ENCODE results near the gene PIP4K2A. TPM values are rescaled to one million over a fixed set of nuclear protein-coding genes. Genes with fewer than 3 reads are reported as not detected.
"Not testable (repeated sequence)": the region's sequence is repeated elsewhere in the genome, so short reads cannot be mapped to it uniquely, and the experiment has no call there.

Gene PIP4K2A
- total and polyA plus RNA-seq, 2 experiments from 2014 or later = 16.5 to 31.1 TPM

- Histone ChIP-seq H3K36me3 (replicated peaks; ENCODE audit: insufficient read depth, low read depth) (no peaks in the 10 kb centered on the region), H3K79me2 (no peaks in the 10 kb centered on the region), H3K4me2 (peak overlapping the region; percentile 25), H3K9me2 (replicated peaks; ENCODE audit: insufficient read depth) (no peaks in the 10 kb centered on the region), H3K27me3 (no peaks in the 10 kb centered on the region), H3K27ac (no peak overlapping the region), H2AFZ (no peak overlapping the region), H3K4me3 (no peak overlapping the region), H3K9me3 (ENCODE audit: low read depth) (no peaks in the 10 kb centered on the region), H3K4me1 (ENCODE audit: insufficient read depth) (peaks cover 4% of the 10 kb centered on the region), H4K20me1 (ENCODE audit: insufficient read depth, poor library complexity, severe bottlenecking) (no peaks in the 10 kb centered on the region)
- 65% methylated on average over 3 of the region's 3 CpGs for WGBS (ENCODE audit: low lambda C conversion rate, missing lambda C conversion rate)
- no peak for DNase-seq (ENCODE audit: low spot score)
- TF ChIP-seq EZH2 (IDR thresholded peaks at IDR 0.05; ENCODE audit: borderline replicate concordance) = no peak
- TF ChIP-seq CTCF (IDR thresholded peaks at IDR 0.05; ENCODE audit: poor library complexity) = no peak
- TF ChIP-seq EZH2phosphoT487 (IDR thresholded peaks at IDR 0.05; ENCODE audit: low read depth, severe bottlenecking, unreplicated experiment) = no peak
These were observed 213.0 kb downstream of the PIP4K2A start for GRCh38 chr10:22501413-22501812.

GRCh38 chr10:22500656-22501340, 213.6 kb downstream of the PIP4K2A start:
- no peaks in the 10 kb centered on the region for H3K79me2 ChIP-seq
- no peak overlapping the region for H3K4me3 ChIP-seq
- no peaks in the 10 kb centered on the region for H4K20me1 ChIP-seq (ENCODE audit: insufficient read depth, poor library complexity, severe bottlenecking)
- peak overlapping the region; percentile 25 for H3K4me2 ChIP-seq
- TF ChIP-seq EZH2phosphoT487 (IDR thresholded peaks at IDR 0.05; ENCODE audit: low read depth, severe bottlenecking, unreplicated experiment) (no peak), EZH2 (IDR thresholded peaks at IDR 0.05; ENCODE audit: borderline replicate concordance) (no peak)
- no peak overlapping the region for H2AFZ ChIP-seq
- WGBS (ENCODE audit: low lambda C conversion rate, missing lambda C conversion rate) = 53% methylated on average over 7 of the region's 7 CpGs
- H3K9me2 ChIP-seq (replicated peaks; ENCODE audit: insufficient read depth) = no peaks in the 10 kb centered on the region
- peak; percentile 43 for DNase-seq (ENCODE audit: low spot score)
- no peaks in the 10 kb centered on the region for H3K9me3 ChIP-seq (ENCODE audit: low read depth)
- H3K27me3 ChIP-seq = no peaks in the 10 kb centered on the region
- no peaks in the 10 kb centered on the region for H3K4me1 ChIP-seq (ENCODE audit: insufficient read depth)
- H3K27ac ChIP-seq = no peak overlapping the region
- H3K36me3 ChIP-seq (replicated peaks; ENCODE audit: insufficient read depth, low read depth) = no peaks in the 10 kb centered on the region

DNA sequence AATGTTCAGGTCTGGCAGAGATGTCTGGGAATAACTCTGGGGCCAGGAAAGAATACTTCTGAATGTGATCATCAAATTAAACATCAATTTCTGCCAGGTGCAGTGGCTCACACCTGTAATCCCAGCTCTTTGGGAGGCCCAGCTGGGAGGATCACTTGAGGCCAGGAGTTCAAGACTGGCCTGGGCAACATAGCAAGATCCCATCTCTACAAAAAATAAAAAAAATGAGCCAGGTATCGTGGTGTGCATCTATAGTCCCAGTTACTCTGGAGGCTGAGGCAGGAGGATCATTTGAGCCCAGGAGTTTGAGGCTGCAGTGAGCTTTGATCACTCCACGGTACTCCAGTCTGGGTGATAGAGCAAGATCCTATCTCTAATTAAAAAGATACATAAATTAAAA, 214.4 kb downstream of the PIP4K2A start:
- H3K27ac ChIP-seq; H3K9me3 ChIP-seq (ENCODE audit: low read depth); H2AFZ ChIP-seq; H3K27me3 ChIP-seq; H3K4me3 ChIP-seq; H4K20me1 ChIP-seq (ENCODE audit: insufficient read depth, poor library complexity, severe bottlenecking); H3K9me2 ChIP-seq (replicated peaks; ENCODE audit: insufficient read depth); H3K4me2 ChIP-seq; DNase-seq (ENCODE audit: low spot score); H3K4me1 ChIP-seq (ENCODE audit: insufficient read depth); H3K36me3 ChIP-seq (replicated peaks; ENCODE audit: insufficient read depth, low read depth); H3K79me2 ChIP-seq: not testable (repeated sequence)
- 89% methylated on average over 2 of the region's 2 CpGs for WGBS (ENCODE audit: low lambda C conversion rate, missing lambda C conversion rate)

DNA sequence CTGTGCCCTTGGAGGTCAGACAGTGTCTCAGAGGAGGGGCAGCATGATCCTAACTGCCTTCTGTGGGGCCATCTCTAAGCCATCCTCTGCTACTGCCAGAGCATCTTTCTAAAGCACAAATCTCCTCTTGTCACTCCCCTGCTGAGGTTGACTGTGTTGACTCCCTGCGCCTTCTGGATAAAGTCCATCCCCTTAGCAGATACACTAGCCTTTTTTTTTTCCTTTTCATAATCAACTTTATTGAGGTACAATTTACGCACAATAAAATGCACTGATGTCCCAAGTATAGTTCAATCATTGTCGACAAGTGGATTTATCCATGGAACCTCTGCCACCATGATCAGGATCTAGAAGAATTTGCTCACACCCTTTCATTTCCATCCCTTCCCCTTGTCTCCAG, 219.0 kb downstream of the PIP4K2A start:
- H3K4me1 ChIP-seq (ENCODE audit: insufficient read depth) = no peaks in the 10 kb centered on the region
- H3K9me2 ChIP-seq (replicated peaks; ENCODE audit: insufficient read depth) = no peaks in the 10 kb centered on the region
- H3K4me2 ChIP-seq = no peak overlapping the region
- no peaks in the 10 kb centered on the region for H3K27me3 ChIP-seq
- H4K20me1 ChIP-seq (ENCODE audit: insufficient read depth, poor library complexity, severe bottlenecking) = no peaks in the 10 kb centered on the region
- 97% methylated on average over 3 of the region's 3 CpGs for WGBS (ENCODE audit: low lambda C conversion rate, missing lambda C conversion rate)
- no peaks in the 10 kb centered on the region for H3K9me3 ChIP-seq (ENCODE audit: low read depth)
- H3K79me2 ChIP-seq = no peaks in the 10 kb centered on the region
- no peak overlapping the region for H3K4me3 ChIP-seq
- no peak for TF ChIP-seq CTCF (IDR thresholded peaks at IDR 0.05; ENCODE audit: poor library complexity)
- TF ChIP-seq EZH2 (IDR thresholded peaks at IDR 0.05; ENCODE audit: borderline replicate concordance) = no peak
- TF ChIP-seq EZH2phosphoT487 (IDR thresholded peaks at IDR 0.05; ENCODE audit: low read depth, severe bottlenecking, unreplicated experiment) = no peak
- DNase-seq (ENCODE audit: low spot score) = no peak
- no peak overlapping the region for H2AFZ ChIP-seq
- no peak overlapping the region for H3K27ac ChIP-seq
- no peaks in the 10 kb centered on the region for H3K36me3 ChIP-seq (replicated peaks; ENCODE audit: insufficient read depth, low read depth)
